Measurements from ENCODE around the gene BMP8A. TPM values are rescaled to one million over a fixed set of nuclear protein-coding genes. Genes with fewer than 3 reads are reported as not detected.

Gene BMP8A
- total and polyA plus RNA-seq, 10 of the 15 experiments (the other 5 are each of a cell fraction or from before 2014, with no cell fraction given), result not detected

- Histone ChIP-seq H3K36me3 (ENCODE audit: control insufficient read depth in 2 of 2, insufficient read depth in 2 of 2, low read length in 1 of 2) (peaks cover 25 to 59% of the 10 kb centered on the region in 2 experiments), H4K20me1 (ENCODE audit: control insufficient read depth, insufficient read depth) (no peaks in the 10 kb centered on the region), H3K9me3 (replicated peaks; ENCODE audit: control insufficient read depth, insufficient read depth, low read length) (no peaks in the 10 kb centered on the region), H3K4me2 (ENCODE audit: control insufficient read depth, insufficient read depth) (no peak overlapping the region), H3K27ac (ENCODE audit: control insufficient read depth, insufficient read depth) (no peak overlapping the region), H3K9ac (ENCODE audit: control insufficient read depth, insufficient read depth, low read length) (no peak overlapping the region), H3K4me3 (no peak overlapping the region), H3K27me3 (replicated peaks in 1 of 2; ENCODE audit: control insufficient read depth in 2 of 2, insufficient read depth in 2 of 2, low read length in 1 of 2) (no peaks in the 10 kb centered on the region), H2AFZ (ENCODE audit: control insufficient read depth, low read depth, low read length) (no peak overlapping the region), H3K4me1 (ENCODE audit: control insufficient read depth, insufficient read depth, low read length) (no peaks in the 10 kb centered on the region), H3K79me2 (ENCODE audit: control insufficient read depth, insufficient read depth, low read length) (no peaks in the 10 kb centered on the region)
- RAD21 ChIA-PET (ENCODE audit: unreplicated experiment), result no interaction called here
- in situ Hi-C loops (cut with MboI) (no loop called here), intact Hi-C loops (cut with micrococcal nuclease; ENCODE audit: unreplicated experiment) (no loop called here)
- SMC1A ChIA-PET (ENCODE audit: uncharacterized antibody, unreplicated experiment), result no interaction called here
- 98% methylated on average over 7 of the region's 7 CpGs for WGBS (ENCODE audit: insufficient coverage, insufficient replicate concordance, low lambda C conversion rate, missing lambda C conversion rate)
- POLR2A ChIA-PET, result no interaction called here
- no peak for TF ChIP-seq TARDBP (IDR thresholded peaks at IDR 0.05; ENCODE audit: borderline replicate concordance)
- TF ChIP-seq TCF7 (IDR thresholded peaks at IDR 0.05; ENCODE audit: borderline replicate concordance), result no peak
- TF ChIP-seq WRNIP1 (IDR thresholded peaks at IDR 0.05; ENCODE audit: borderline replicate concordance, low read depth, low read length), result no peak
- TF ChIP-seq SMARCA5 (IDR thresholded peaks at IDR 0.05), result no peak
- no TSS peak for BruUV-seq (replicated peaks)
- ATAC-seq, result no peak
- CTCF ChIA-PET, result interaction anchor here (1.0 to 1.3 kb wide), 2 partner anchors 14 to 86 kb away, joined by 3 to 4 read pairs; no protein-coding TSS in a partner anchor
- DNase-seq (ENCODE audit: low read depth, low spot score), result no peak
- no peak for FAIRE-seq
These were observed 39.4 kb upstream of the BMP8A start for GRCh38 chr1:39452081-39452480.

- no peak for FAIRE-seq
- Histone ChIP-seq H3K27me3 (replicated peaks in 1 of 2; ENCODE audit: control insufficient read depth in 2 of 2, insufficient read depth in 2 of 2, low read length in 1 of 2) (no peaks in the 10 kb centered on the region), H3K27ac (ENCODE audit: control insufficient read depth, insufficient read depth) (no peak overlapping the region), H3K9ac (ENCODE audit: control insufficient read depth, insufficient read depth, low read length) (no peak overlapping the region), H4K20me1 (ENCODE audit: control insufficient read depth, insufficient read depth) (no peaks in the 10 kb centered on the region), H3K79me2 (ENCODE audit: control insufficient read depth, insufficient read depth, low read length) (no peaks in the 10 kb centered on the region), H3K4me1 (ENCODE audit: control insufficient read depth, insufficient read depth, low read length) (no peaks in the 10 kb centered on the region), H3K4me2 (ENCODE audit: control insufficient read depth, insufficient read depth) (no peak overlapping the region), H2AFZ (ENCODE audit: control insufficient read depth, low read depth, low read length) (no peak overlapping the region), H3K9me3 (replicated peaks; ENCODE audit: control insufficient read depth, insufficient read depth, low read length) (no peaks in the 10 kb centered on the region), H3K36me3 (ENCODE audit: control insufficient read depth in 2 of 2, insufficient read depth in 2 of 2, low read length in 1 of 2) (peaks cover 24 to 60% of the 10 kb centered on the region in 2 experiments), H3K4me3 (no peak overlapping the region)
- TF ChIP-seq ZSCAN29 (IDR thresholded peaks at IDR 0.05) (no peak), NR2C2 (IDR thresholded peaks at IDR 0.05; ENCODE audit: borderline replicate concordance, control insufficient read depth, insufficient read length, low read depth) (no peak), ZBTB33 (IDR thresholded peaks at IDR 0.05) (no peak)
- no TSS peak for BruUV-seq (replicated peaks)
- SMC1A ChIA-PET (ENCODE audit: uncharacterized antibody, unreplicated experiment), result no interaction called here
- CTCF ChIA-PET, result interaction anchor here (1.0 kb wide), 1 partner anchor 85 kb away, joined by 4 read pairs; no protein-coding TSS in a partner anchor
- in situ Hi-C loops (cut with MboI) (no loop called here), intact Hi-C loops (cut with micrococcal nuclease; ENCODE audit: unreplicated experiment) (no loop called here)
- no peak for DNase-seq (ENCODE audit: low read depth, low spot score)
- RAD21 ChIA-PET (ENCODE audit: unreplicated experiment), result no interaction called here
- no peak for ATAC-seq
- POLR2A ChIA-PET, result no interaction called here
- 98% methylated on average over 5 of the region's 5 CpGs for WGBS (ENCODE audit: insufficient coverage, insufficient replicate concordance, low lambda C conversion rate, missing lambda C conversion rate)
These were observed 38.9 kb upstream of the BMP8A start for GRCh38 chr1:39452540-39452939.

Measured in GM12878 (cell line).